ENCODE results near the gene UGT1A4.

DNA sequence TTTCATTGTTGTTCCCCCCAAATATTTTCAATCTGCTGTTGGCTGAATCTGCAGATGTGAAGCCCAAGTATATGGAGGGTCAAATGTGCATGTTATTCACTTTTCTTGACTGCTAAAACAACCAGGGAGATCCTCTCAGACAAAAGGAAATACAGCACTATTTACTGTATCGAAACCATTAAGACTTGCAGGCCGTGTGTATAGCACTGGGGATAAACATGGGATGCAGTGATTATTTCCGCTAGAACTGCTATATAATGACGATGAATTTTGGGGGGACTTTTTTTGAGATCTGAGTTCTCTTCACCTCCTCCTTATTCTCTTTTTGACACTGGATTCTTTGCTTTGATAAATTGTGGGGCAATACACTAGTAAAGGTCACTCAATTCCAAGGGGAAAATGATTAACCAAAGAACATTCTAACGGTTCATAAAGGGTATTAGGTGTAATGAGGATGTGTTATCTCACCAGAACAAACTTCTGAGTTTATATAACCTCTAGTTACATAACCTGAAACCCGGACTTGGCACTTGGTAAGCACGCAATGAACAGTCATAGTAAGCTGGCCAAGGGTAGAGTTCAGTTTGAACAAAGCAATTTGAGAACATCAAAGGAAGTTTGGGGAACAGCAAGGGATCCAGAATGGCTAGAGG lies 38.0 kb downstream of the UGT1A4 start:
- TF ChIP-seq, protein P1, sequence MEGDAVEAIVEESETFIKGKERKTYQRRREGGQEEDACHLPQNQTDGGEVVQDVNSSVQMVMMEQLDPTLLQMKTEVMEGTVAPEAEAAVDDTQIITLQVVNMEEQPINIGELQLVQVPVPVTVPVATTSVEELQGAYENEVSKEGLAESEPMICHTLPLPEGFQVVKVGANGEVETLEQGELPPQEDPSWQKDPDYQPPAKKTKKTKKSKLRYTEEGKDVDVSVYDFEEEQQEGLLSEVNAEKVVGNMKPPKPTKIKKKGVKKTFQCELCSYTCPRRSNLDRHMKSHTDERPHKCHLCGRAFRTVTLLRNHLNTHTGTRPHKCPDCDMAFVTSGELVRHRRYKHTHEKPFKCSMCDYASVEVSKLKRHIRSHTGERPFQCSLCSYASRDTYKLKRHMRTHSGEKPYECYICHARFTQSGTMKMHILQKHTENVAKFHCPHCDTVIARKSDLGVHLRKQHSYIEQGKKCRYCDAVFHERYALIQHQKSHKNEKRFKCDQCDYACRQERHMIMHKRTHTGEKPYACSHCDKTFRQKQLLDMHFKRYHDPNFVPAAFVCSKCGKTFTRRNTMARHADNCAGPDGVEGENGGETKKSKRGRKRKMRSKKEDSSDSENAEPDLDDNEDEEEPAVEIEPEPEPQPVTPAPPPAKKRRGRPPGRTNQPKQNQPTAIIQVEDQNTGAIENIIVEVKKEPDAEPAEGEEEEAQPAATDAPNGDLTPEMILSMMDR (IDR thresholded peaks at IDR 0.05) = no peak
- TF ChIP-seq POLR2A (IDR thresholded peaks at IDR 0.05) = no peak

All from Peyer's patch (tissue), 4 donors.